Measurements from ENCODE around the gene TAF11L5. TPM values are rescaled to one million over a fixed set of nuclear protein-coding genes. Genes with fewer than 3 reads are reported as not detected.
"Not testable (repeated sequence)": the region's sequence is repeated elsewhere in the genome, so short reads cannot be mapped to it uniquely, and the experiment has no call there.

TAF11L5 gene
- total and polyA plus RNA-seq, 2 of the 13 experiments (the other 11 are each of a cell fraction or from before 2014, with no cell fraction given) = not detected

DNA sequence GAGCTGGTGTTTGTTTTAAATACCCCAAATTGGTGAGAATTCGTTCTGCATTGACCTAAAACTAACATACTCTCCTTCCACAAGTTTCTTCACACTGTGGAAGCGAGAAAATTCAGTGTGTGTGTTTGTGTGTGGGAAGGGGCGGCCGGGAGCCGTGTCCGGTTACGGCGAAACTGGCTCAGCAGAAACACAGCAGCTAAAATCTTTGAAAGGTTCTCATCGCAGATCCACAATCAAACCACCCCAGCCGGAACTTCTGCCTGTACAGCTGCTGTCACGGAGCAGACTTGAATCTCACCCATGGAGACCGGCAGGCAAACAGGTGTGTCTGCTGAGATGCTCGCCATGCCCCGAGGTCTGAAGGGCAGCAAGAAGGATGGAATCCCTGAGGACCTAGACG is 3.5 kb upstream of the TAF11L5 start, which contains the start of gene TAF11L4:
Gene TAF11L4 (plus strand): TSS at position 301 of the 400 bp plus-strand sequence.
- H4K20me1 ChIP-seq (ENCODE audit: insufficient read depth, low read length); ATAC-seq; H3K79me2 ChIP-seq (ENCODE audit: insufficient read depth, low read length); H3K27ac ChIP-seq (ENCODE audit: extremely low read length, insufficient read depth, low read length); BruUV-seq (replicated peaks); H3K4me1 ChIP-seq (ENCODE audit: insufficient read depth, low read length); H3K36me3 ChIP-seq (replicated peaks in 1 of 2; ENCODE audit: control insufficient read depth in 1 of 2, insufficient read depth in 2 of 2, low read length in 2 of 2); FAIRE-seq; POLR2A ChIA-PET; H3K4me2 ChIP-seq (ENCODE audit: low read depth, low read length); intact Hi-C loops (cut with micrococcal nuclease; ENCODE audit: unreplicated experiment); CTCF ChIA-PET (ENCODE audit: low intra/inter-chr PET ratio, low total read pairs); DNase-seq (ENCODE audit: low spot score); H3K9me3 ChIP-seq (ENCODE audit: low read length); H3K9ac ChIP-seq (ENCODE audit: insufficient read depth, low read depth, low read length); H2AFZ ChIP-seq (ENCODE audit: low read length); in situ Hi-C loops (cut with HindIII; ENCODE audit: extremely low pct_ligation_motif_present, low pct_unique_long_range_greater_than_20kb); H3K27me3 ChIP-seq (ENCODE audit: control insufficient read depth in 1 of 2, insufficient read depth in 2 of 2, low read length in 2 of 2); H3K4me3 ChIP-seq (replicated peaks in 1 of 3; ENCODE audit: insufficient read depth in 1 of 3, low read depth in 2 of 3, low read length in 3 of 3): not testable (repeated sequence)
- WGBS (ENCODE audit: low lambda C conversion rate) = no CpG with 5 or more reads among the region's 15 CpGs

DNA sequence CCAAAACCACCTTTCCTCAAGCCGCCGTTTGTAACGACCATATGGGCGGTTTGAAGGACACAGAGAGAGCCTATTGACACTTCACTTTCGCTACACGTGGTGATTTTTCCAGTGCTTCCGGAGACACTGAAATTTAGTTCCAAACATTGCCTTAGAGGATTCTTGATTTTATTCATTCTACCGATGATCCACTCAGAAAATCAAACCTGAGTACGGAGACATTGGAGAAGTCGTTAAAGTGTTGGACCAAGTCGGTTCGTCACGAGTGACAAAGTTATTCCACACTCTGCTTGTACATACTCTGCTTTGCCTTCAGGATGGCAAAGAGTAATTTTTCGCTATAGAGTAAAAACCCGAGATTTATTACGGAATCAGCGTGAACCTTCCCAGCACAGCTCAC is 1.5 kb downstream of the TAF11L5 start:
- H3K4me1 ChIP-seq (ENCODE audit: insufficient read depth, low read length); in situ Hi-C loops (cut with HindIII; ENCODE audit: extremely low pct_ligation_motif_present, low pct_unique_long_range_greater_than_20kb); H3K79me2 ChIP-seq (ENCODE audit: insufficient read depth, low read length); H2AFZ ChIP-seq (ENCODE audit: low read length); POLR2A ChIA-PET; FAIRE-seq; H3K27me3 ChIP-seq (ENCODE audit: control insufficient read depth in 1 of 2, insufficient read depth in 2 of 2, low read length in 2 of 2); BruUV-seq (replicated peaks); H3K9ac ChIP-seq (ENCODE audit: insufficient read depth, low read depth, low read length); H3K36me3 ChIP-seq (replicated peaks in 1 of 2; ENCODE audit: control insufficient read depth in 1 of 2, insufficient read depth in 2 of 2, low read length in 2 of 2); H3K27ac ChIP-seq (ENCODE audit: extremely low read length, insufficient read depth, low read length); ATAC-seq; H3K4me2 ChIP-seq (ENCODE audit: low read depth, low read length); DNase-seq (ENCODE audit: low spot score); intact Hi-C loops (cut with micrococcal nuclease; ENCODE audit: unreplicated experiment); H3K9me3 ChIP-seq (ENCODE audit: low read length); H3K4me3 ChIP-seq (replicated peaks in 1 of 3; ENCODE audit: insufficient read depth in 1 of 3, low read depth in 2 of 3, low read length in 3 of 3); CTCF ChIA-PET (ENCODE audit: low intra/inter-chr PET ratio, low total read pairs); H4K20me1 ChIP-seq (ENCODE audit: insufficient read depth, low read length): not testable (repeated sequence)
- WGBS (ENCODE audit: low lambda C conversion rate) = 42% methylated on average over 13 of the region's 17 CpGs

DNA sequence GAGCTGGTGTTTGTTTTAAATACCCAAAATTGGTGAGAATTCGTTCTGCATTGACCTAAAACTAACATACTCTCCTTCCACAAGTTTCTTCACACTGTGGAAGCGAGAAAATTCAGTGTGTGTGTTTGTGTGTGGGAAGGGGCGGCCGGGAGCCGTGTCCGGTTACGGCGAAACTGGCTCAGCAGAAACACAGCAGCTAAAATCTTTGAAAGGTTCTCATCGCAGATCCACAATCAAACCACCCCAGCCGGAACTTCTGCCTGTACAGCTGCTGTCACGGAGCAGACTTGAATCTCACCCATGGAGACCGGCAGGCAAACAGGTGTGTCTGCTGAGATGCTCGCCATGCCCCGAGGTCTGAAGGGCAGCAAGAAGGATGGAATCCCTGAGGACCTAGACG is 3.3 kb downstream of the TAF11L5 start, which contains the start of gene TAF11L6:
Gene TAF11L6 (plus strand): TSS at position 301 of the 400 bp plus-strand sequence.
- intact Hi-C loops (cut with micrococcal nuclease; ENCODE audit: unreplicated experiment); H3K4me3 ChIP-seq (replicated peaks in 1 of 3; ENCODE audit: insufficient read depth in 1 of 3, low read depth in 2 of 3, low read length in 3 of 3); H3K4me1 ChIP-seq (ENCODE audit: insufficient read depth, low read length); FAIRE-seq; H2AFZ ChIP-seq (ENCODE audit: low read length); H3K36me3 ChIP-seq (replicated peaks in 1 of 2; ENCODE audit: control insufficient read depth in 1 of 2, insufficient read depth in 2 of 2, low read length in 2 of 2); ATAC-seq; H3K27ac ChIP-seq (ENCODE audit: extremely low read length, insufficient read depth, low read length); H3K9ac ChIP-seq (ENCODE audit: insufficient read depth, low read depth, low read length); BruUV-seq (replicated peaks); H3K4me2 ChIP-seq (ENCODE audit: low read depth, low read length); POLR2A ChIA-PET; H4K20me1 ChIP-seq (ENCODE audit: insufficient read depth, low read length); DNase-seq (ENCODE audit: low spot score); H3K27me3 ChIP-seq (ENCODE audit: control insufficient read depth in 1 of 2, insufficient read depth in 2 of 2, low read length in 2 of 2); H3K79me2 ChIP-seq (ENCODE audit: insufficient read depth, low read length); H3K9me3 ChIP-seq (ENCODE audit: low read length); CTCF ChIA-PET (ENCODE audit: low intra/inter-chr PET ratio, low total read pairs); in situ Hi-C loops (cut with HindIII; ENCODE audit: extremely low pct_ligation_motif_present, low pct_unique_long_range_greater_than_20kb): not testable (repeated sequence)
- WGBS (ENCODE audit: low lambda C conversion rate) = no CpG with 5 or more reads among the region's 15 CpGs

Small RNA genes within 50 kb of the gene (small RNA-seq; reads per million reads assigned to genes)
- gene AC106774.3 (ENCODE audit: insufficient read depth in 2 of 3, insufficient read length in 3 of 3, low read depth in 2 of 3, low replicate concordance in 1 of 3) = 0 reads per million in 3 experiments

Other genes with a start within 250 kb of the TAF11L5 start
- not detected in 2 replicates for gene TAF11L2, start 27.0 kb upstream of the TAF11L5 start, total RNA-seq (2016; rRNA removed; fragmentation: Illumina TruSeq; extraction: Trizol)
- not detected in 2 replicates for gene TAF11L2, start 27.0 kb upstream of the TAF11L5 start, polyA plus RNA-seq (2011; rRNA removed)
- gene TAF11L3, start 6.9 kb upstream of the TAF11L5 start, total RNA-seq (2016; rRNA removed; fragmentation: Illumina TruSeq; extraction: Trizol) = not detected in 2 replicates
- not detected in 2 replicates for gene TAF11L3, start 6.9 kb upstream of the TAF11L5 start, polyA plus RNA-seq (2011; rRNA removed)
- gene TAF11L4, start 3.4 kb upstream of the TAF11L5 start, total RNA-seq (2016; rRNA removed; fragmentation: Illumina TruSeq; extraction: Trizol) = not detected in 2 replicates
- not detected in 2 replicates for gene TAF11L4, start 3.4 kb upstream of the TAF11L5 start, polyA plus RNA-seq (2011; rRNA removed)
- not detected in 2 replicates for gene TAF11L6, start 3.4 kb downstream of the TAF11L5 start, total RNA-seq (2016; rRNA removed; fragmentation: Illumina TruSeq; extraction: Trizol)
- not detected in 2 replicates for gene TAF11L6, start 3.4 kb downstream of the TAF11L5 start, polyA plus RNA-seq (2011; rRNA removed)
- not detected in 2 replicates for gene TAF11L7, start 60.5 kb downstream of the TAF11L5 start, total RNA-seq (2016; rRNA removed; fragmentation: Illumina TruSeq; extraction: Trizol)
- gene TAF11L7, start 60.5 kb downstream of the TAF11L5 start, polyA plus RNA-seq (2011; rRNA removed) = not detected in 2 replicates
- not detected in 2 replicates for gene TAF11L8, start 65.7 kb downstream of the TAF11L5 start, total RNA-seq (2016; rRNA removed; fragmentation: Illumina TruSeq; extraction: Trizol)
- gene TAF11L8, start 65.7 kb downstream of the TAF11L5 start, polyA plus RNA-seq (2011; rRNA removed) = not detected in 2 replicates
- gene TAF11L9, start 69.2 kb downstream of the TAF11L5 start, total RNA-seq (2016; rRNA removed; fragmentation: Illumina TruSeq; extraction: Trizol) = not detected in 2 replicates
- not detected in 2 replicates for gene TAF11L9, start 69.2 kb downstream of the TAF11L5 start, polyA plus RNA-seq (2011; rRNA removed)
- not detected in 2 replicates for gene TAF11L10, start 72.6 kb downstream of the TAF11L5 start, total RNA-seq (2016; rRNA removed; fragmentation: Illumina TruSeq; extraction: Trizol)
- not detected in 2 replicates for gene TAF11L10, start 72.6 kb downstream of the TAF11L5 start, polyA plus RNA-seq (2011; rRNA removed)
- not detected in 2 replicates for gene TAF11L11, start 78.9 kb downstream of the TAF11L5 start, total RNA-seq (2016; rRNA removed; fragmentation: Illumina TruSeq; extraction: Trizol)
- not detected in 2 replicates for gene TAF11L11, start 78.9 kb downstream of the TAF11L5 start, polyA plus RNA-seq (2011; rRNA removed)
- not detected in 2 replicates for gene TAF11L12, start 85.2 kb downstream of the TAF11L5 start, total RNA-seq (2016; rRNA removed; fragmentation: Illumina TruSeq; extraction: Trizol)
- gene TAF11L12, start 85.2 kb downstream of the TAF11L5 start, polyA plus RNA-seq (2011; rRNA removed) = not detected in 2 replicates
- not detected in 2 replicates for gene TAF11L13, start 106.9 kb downstream of the TAF11L5 start, total RNA-seq (2016; rRNA removed; fragmentation: Illumina TruSeq; extraction: Trizol)
- not detected in 2 replicates for gene TAF11L13, start 106.9 kb downstream of the TAF11L5 start, polyA plus RNA-seq (2011; rRNA removed)
- not detected in 2 replicates for gene TAF11L14, start 109.2 kb downstream of the TAF11L5 start, total RNA-seq (2016; rRNA removed; fragmentation: Illumina TruSeq; extraction: Trizol)
- gene TAF11L14, start 109.2 kb downstream of the TAF11L5 start, polyA plus RNA-seq (2011; rRNA removed) = not detected in 2 replicates